Uterus (tissue), 4 donors: ENCODE measurements around the gene NDUFS5. TPM values are rescaled to one million over a fixed set of nuclear protein-coding genes. Genes with fewer than 3 reads are reported as not detected.
A peak's percentile ranks its signal among the peaks of the same experiment; 100 is the strongest.
"Not testable (repeated sequence)": the region's sequence is repeated elsewhere in the genome, so short reads cannot be mapped to it uniquely, and the experiment has no call there.

Experiments used
- DNase-seq, 2 donors: peaks; one replicate each; pipeline ENCODE4 v3.0.0-alpha.2; 2019 to 2020
- H3K27ac ChIP-seq, 2 donors: fragments of 200-600 bp; sonication (generic); 1 replicate in 1 of 2; 2 replicates in 1 of 2; pipeline ENCODE4 v1.5.1; 2016 to 2018
- H3K27me3 ChIP-seq, 2 donors: fragments of 200-600 bp; sonication (generic); one replicate each; pipeline ENCODE4 v1.5.1; 2018 to 2019; ENCODE audit warnings: control low read depth in 1 of 2
- H3K36me3 ChIP-seq, 2 donors: fragments of 200-600 bp; sonication (generic); one replicate each; pipeline ENCODE4 v1.5.1; 2019; ENCODE audit warnings: control low read depth in 1 of 2
- H3K4me1 ChIP-seq, 2 donors: fragments of 200-600 bp; sonication (generic); one replicate each; pipeline ENCODE4 v1.5.1; 2018 to 2019; ENCODE audit warnings: control low read depth in 1 of 2
- H3K4me3 ChIP-seq, 2 donors: fragments of 200-600 bp; sonication (generic); 1 replicate in 1 of 2; 2 replicates in 1 of 2; pipeline ENCODE4 v1.5.1; 2018 to 2019; ENCODE audit warnings: mild to moderate bottlenecking in 1 of 2
- H3K9me3 ChIP-seq, 2 donors: fragments of 200-600 bp; sonication (generic); one replicate each; pipeline ENCODE4 v1.5.1; 2019; ENCODE audit warnings: control low read depth in 1 of 2
- CTCF ChIP-seq, 4 experiments: fragments of 200-600 bp in 2 of 4; fragments of 450-650 bp in 2 of 4; sonication (generic) in 2 of 4; IDR thresholded peaks; one replicate each; pipeline ENCODE4 v1.5.1; 2016 to 2019; ENCODE audit warnings: antibody characterized with exemption in 4 of 4, mild to moderate bottlenecking in 2 of 4, moderate library complexity in 1 of 4
- POLR2A ChIP-seq, 2 donors: fragments of 450-650 bp; IDR thresholded peaks; one replicate each; pipeline ENCODE4 v1.6.1; 2016; ENCODE audit warnings: antibody characterized with exemption in 2 of 2, mild to moderate bottlenecking in 1 of 2, moderate library complexity in 1 of 2
- intact Hi-C: fragments of 100-400 bp; cut with DNase I; formaldehyde crosslinking; loops from one replicate; pipeline ENCODE4 v1.15.1; 2023; ENCODE audit warnings: low total_unique reads
- total RNA-seq, 4 donors: library from RNA; depleted of rRNA in 3 of 4; stranded (reverse); fragments of >200 nt in 3 of 4; gene quantifications; one replicate each; pipeline versions ENCODE4 v1.1.0 to v1.2.4, GENCODE V29; 2014 to 2023
- donor health status: DM: yes; HTN: yes; CAD: no.

Gene NDUFS5
- total RNA-seq, 4 donors from 2014 or later: 122 to 659 (median 361) TPM

GRCh38 chr1:39048745-39049370 is 22.7 kb downstream of the NDUFS5 start:
- Histone ChIP-seq H3K27me3 (no peaks in the 10 kb centered on the region), H3K4me3 (no peak overlapping the region), H3K4me1 (no peaks in the 10 kb centered on the region), H3K9me3 (no peaks in the 10 kb centered on the region), H3K36me3 (no peaks in the 10 kb centered on the region), H3K27ac (peak overlapping the region; percentile 65 to 72)
- TF ChIP-seq CTCF (IDR thresholded peaks at IDR 0.05): no peak
- no peak for TF ChIP-seq POLR2A (IDR thresholded peaks at IDR 0.05)
- no peak for DNase-seq
- intact Hi-C loops: no loop called here

- Histone ChIP-seq H3K27me3 (no peaks in the 10 kb centered on the region), H3K36me3 (no peaks in the 10 kb centered on the region), H3K27ac (no peak overlapping the region), H3K4me1 (no peaks in the 10 kb centered on the region), H3K4me3 (no peak overlapping the region), H3K9me3 (no peaks in the 10 kb centered on the region)
- DNase-seq: no peak
- intact Hi-C loops: no loop called here
- TF ChIP-seq CTCF (IDR thresholded peaks at IDR 0.05) (no peak), POLR2A (IDR thresholded peaks at IDR 0.05) (no peak)
These were observed 23.9 kb downstream of the NDUFS5 start for GRCh38 chr1:39050001-39050400.

GRCh38 chr1:39051193-39051850 is 25.2 kb downstream of the NDUFS5 start:
- H3K27ac ChIP-seq, intact Hi-C loops, H3K4me3 ChIP-seq, H3K36me3 ChIP-seq, DNase-seq, H3K9me3 ChIP-seq, H3K27me3 ChIP-seq, H3K4me1 ChIP-seq: not testable (repeated sequence)

- intact Hi-C loops: no loop called here
These were observed 25.8 kb downstream of the NDUFS5 start for GRCh38 chr1:39051956-39052355.

GRCh38 chr1:39055213-39055710 is 29.1 kb downstream of the NDUFS5 start:
- H3K36me3 ChIP-seq, H3K9me3 ChIP-seq, H3K27ac ChIP-seq, H3K4me1 ChIP-seq, H3K27me3 ChIP-seq, DNase-seq, H3K4me3 ChIP-seq, intact Hi-C loops: not testable (repeated sequence)

More at GRCh38 chr1:39051956-39052355, 25.8 kb downstream of the NDUFS5 start:
- H3K4me3 ChIP-seq: no peak overlapping the region
- TF ChIP-seq POLR2A (IDR thresholded peaks at IDR 0.05) (no peak), CTCF (IDR thresholded peaks at IDR 0.05) (no peak)
- no peaks in the 10 kb centered on the region for H3K9me3 ChIP-seq
- H3K27me3 ChIP-seq: no peaks in the 10 kb centered on the region
- no peaks in the 10 kb centered on the region for H3K36me3 ChIP-seq
- H3K27ac ChIP-seq: no peak overlapping the region
- no peaks in the 10 kb centered on the region for H3K4me1 ChIP-seq
- DNase-seq: no peak

GRCh38 chr1:39061516-39061915 is 35.4 kb downstream of the NDUFS5 start:
- intact Hi-C loops, H3K4me3 ChIP-seq, H3K9me3 ChIP-seq, H3K27ac ChIP-seq, H3K27me3 ChIP-seq, DNase-seq, H3K4me1 ChIP-seq, H3K36me3 ChIP-seq: not testable (repeated sequence)
